Stimulated activated CD8-positive, alpha-beta memory T cell treated with anti-CD3 and anti-CD28 coated beads, Interleukin-7, amount 100 ng/mL, for 4 hours (primary cell): ENCODE data around the gene BCL11B.
"Not testable (repeated sequence)": the region's sequence is repeated elsewhere in the genome, so short reads cannot be mapped to it uniquely, and the experiment has no call there.

Experiments used
- DNase-seq, 2 donors: peaks; one replicate each; pipeline ENCODE4 v3.0.0-alpha.2; 2020; ENCODE audit warnings: low read depth in 2 of 2

BCL11B gene

DNA sequence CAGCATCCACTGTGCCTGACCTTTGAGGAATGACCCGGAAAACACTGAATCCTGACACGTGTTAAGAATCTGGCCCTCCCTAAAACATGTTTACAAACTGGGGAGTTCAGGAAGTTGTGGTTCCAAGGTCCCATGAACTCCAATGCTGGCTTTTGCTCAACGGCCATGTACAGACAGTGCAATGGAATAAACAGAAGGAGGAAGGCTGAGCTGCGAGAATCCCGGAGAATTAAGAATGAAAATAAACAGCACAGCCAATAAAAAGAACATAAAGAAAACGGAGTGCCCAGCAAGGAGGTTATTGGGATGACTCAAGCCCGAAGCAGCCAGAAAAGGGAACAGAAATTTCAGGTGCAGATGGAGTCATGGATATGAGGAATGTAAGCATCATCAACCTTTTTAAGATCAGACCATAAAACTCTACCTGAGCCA lies 32.3 kb downstream of the BCL11B start:
- no peak for DNase-seq

DNA sequence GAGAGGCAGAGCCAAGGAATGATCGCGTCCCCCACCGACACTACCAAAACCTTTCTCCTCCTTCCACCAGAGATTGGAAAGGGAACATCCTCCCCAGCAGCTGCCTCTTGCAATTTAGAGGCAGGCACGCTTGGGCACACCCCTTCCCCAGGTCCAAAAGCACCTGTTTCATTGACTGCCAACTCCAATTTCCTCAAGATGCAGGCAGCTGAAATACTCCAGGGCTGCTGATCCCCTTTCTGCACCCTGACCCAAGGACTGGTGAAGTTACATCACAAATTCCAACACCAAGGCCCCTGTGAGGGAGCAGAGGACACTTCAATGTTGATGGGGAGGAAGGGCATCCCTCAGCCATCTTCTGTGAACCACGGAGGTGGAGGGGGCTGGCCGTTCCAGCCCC lies 33.8 kb downstream of the BCL11B start:
- DNase-seq, result no peak

DNA sequence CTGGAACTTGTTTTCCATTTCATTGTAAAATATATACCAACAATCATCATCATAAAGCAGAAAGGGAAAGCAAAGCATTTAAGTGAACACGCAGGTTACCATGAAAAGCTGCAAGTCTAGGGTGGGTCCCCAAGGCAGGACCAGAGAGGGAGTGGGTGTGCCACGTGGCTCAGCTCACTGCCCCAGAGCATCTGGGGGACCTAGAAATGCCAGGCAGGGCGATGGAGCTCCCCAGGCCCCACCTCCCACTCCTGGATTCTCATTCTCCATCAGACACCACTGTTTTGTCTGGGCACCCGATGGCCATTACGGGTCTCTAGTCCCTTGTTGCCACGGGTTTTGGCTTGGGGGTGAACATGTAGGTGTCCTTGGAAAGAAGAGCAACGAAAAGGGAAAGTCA lies 34.7 kb downstream of the BCL11B start:
- DNase-seq, result no peak

DNA sequence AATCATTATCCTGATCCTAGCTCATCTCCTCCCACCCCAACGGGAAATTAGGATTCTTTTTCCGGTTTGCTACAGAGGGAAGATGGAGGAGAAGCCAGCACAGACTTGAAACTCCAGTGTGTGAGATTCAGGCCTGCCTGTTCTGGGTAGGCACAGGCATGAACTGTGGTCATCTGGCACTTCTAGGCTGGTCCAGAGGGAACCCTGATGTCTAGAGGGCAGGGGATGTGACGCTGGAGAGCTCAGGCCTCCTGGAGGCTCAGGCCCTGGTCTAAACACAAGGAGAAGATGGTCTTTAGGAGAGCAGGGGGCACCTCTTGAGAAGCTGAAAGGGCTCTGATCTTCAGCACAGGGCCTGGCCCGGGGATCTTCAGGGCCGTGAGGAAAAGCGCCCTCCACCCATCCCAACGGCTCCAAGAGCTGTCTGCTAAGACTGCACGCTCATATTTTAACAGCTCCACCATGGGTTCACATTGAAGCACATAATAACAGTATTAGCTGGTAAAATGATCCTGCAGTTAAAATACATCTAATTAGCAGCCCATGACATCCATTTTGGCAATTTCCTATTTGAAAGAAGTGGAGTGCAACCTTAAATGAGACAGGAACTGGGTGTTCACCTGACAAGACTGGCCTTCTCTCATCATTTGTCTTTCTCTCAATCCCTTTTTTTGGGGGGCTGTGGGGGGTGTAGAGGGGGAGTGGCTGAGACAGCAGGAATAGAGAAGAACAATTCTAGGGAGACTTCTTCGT lies 35.4 kb downstream of the BCL11B start:
- no peak for DNase-seq

DNA sequence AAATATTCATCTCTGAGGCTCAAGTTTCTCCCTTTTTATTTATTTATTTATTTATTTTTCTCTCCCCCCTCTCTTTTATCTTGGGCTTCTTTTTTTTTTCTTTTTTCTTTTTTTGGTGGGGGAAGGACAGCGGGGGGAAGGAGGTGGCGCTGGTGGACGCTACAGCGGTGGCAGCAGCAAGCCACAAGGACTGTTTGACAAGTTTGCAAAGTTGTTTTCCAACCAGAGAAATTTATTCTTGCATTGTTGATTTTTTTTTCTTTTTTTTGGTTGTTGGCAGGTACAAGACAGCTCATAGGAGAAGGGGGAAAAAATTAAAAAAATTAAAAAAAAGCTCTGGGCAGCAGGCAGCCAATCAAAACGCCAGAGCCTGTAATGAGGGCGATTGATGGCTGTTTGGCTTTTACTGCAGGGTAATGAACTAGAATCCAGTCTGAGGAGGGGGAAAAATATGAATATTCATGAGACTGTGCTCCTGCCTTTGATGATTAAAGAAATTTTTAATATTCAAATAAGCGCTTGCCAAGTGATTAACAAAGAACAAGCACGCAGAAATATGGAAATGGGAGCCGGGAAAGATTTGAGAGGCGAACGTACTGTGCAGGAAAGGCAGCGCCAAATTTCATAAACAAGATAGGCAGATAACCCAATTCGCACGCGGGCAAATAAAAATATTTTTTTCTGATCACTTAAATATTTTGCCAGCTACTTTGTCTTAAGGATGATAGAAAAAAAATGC lies 36.2 kb downstream of the BCL11B start:
- no peak for DNase-seq

DNA sequence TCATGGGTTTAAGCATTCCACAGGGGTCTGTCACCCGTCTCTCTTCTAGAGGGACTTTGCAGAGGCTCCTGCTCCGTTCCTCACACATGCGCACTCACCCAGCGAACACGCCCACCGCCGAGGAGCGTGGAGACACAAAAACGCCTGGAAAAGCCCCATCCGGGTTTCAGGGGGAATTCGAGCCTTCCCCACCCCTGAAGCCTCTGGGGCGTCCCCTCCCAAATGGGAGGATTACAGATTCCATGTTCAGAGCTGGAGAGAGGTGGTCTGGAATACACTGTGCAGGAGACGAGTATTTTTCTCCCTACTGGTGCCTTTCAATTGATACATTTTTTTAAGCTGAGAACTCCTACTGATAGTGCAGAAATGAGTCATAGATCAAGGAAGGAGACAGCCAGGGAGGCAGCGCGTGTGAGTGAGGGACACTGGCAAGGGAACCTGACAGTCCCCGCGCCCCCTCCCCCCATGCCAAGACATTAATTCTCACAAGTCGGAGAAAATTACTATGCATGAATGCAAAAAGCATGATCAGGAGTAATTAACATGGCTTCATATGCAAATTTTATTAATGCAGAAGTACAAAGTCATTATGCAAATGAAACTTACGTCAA lies 36.9 kb downstream of the BCL11B start:
- DNase-seq, result peak; percentile 69 to 71

DNA sequence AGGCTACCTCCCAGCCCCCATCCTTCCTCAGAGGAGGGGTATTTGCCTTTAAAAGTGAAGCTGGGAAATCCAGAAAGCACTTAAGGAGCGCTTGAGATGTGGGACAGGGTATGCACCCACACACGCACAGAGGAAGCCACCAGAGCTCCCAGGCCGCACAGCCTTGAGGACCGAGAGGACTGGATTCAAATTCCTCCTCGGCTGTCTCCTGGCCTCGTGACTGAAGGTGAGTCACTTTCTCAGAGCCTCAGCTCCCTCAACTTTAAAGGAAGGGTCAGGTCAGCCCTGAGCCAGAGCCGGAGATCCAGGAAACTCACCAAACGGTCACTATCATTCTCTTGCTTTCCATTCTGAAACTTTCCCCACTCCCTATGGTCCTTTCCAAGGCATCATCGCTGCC lies 37.6 kb downstream of the BCL11B start:
- no peak for DNase-seq

DNA sequence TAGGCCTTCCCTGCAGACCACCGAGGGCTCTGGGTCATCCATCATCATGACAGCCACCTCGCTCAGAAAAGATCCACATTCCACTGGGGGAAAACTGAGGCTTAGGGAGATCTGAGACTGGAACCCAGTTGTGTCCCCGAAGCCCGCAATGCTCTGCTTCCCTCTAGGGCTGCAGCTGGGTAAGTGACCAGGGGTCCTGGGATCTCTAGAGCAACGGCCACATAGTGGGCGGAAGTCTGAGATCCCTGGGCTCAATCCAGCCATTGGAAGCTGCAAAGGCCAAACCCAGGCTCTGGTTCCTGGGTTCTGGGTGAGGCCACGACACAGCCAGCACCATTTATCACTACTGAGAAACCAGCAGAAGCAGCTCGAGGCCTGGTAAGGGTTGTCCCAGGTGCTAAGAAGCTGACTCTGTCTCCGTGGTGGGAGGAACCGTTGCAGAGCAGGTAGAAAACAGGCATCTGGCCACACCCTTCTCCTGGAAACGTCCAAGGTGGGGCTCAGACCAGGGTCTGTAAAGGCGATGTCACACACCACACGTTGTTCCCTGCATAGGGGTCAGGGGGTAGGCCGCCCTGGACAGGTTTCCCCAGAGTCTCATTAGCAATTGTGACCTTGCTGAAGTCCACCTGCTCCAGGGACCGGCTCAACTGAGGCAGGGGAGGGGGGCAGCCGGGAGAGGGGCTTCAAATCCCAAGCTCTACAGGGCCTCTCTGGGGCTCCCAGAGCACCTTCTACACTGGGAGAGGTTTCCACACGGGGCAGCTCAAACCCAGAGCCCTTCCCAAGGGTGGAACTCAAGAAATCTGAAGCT lies 38.6 kb downstream of the BCL11B start:
- DNase-seq, result no peak

DNA sequence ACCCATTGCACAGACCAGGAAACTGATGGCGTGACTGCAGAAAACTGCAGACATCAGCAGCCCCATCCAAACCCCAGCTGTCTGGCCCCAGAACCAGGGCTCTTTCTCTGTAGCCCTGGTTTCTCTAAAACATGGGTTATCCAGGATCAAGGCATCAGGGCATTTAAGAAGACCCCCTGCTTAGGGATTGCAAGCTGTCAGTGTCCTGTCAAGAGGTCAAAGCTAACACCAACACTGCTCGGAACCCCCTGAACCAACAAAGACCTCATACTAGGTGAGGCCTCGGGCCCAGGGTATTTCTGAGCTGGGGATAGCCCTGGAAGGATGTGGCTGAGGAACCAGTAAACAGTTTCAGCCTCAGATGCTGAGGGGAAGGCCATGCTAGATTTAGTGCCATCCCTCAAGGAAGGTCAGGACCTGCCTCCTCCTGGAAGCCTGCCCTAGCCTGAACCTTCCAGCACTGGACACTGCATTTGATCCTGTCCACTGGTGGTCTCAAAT lies 39.2 kb downstream of the BCL11B start:
- no peak for DNase-seq

DNA sequence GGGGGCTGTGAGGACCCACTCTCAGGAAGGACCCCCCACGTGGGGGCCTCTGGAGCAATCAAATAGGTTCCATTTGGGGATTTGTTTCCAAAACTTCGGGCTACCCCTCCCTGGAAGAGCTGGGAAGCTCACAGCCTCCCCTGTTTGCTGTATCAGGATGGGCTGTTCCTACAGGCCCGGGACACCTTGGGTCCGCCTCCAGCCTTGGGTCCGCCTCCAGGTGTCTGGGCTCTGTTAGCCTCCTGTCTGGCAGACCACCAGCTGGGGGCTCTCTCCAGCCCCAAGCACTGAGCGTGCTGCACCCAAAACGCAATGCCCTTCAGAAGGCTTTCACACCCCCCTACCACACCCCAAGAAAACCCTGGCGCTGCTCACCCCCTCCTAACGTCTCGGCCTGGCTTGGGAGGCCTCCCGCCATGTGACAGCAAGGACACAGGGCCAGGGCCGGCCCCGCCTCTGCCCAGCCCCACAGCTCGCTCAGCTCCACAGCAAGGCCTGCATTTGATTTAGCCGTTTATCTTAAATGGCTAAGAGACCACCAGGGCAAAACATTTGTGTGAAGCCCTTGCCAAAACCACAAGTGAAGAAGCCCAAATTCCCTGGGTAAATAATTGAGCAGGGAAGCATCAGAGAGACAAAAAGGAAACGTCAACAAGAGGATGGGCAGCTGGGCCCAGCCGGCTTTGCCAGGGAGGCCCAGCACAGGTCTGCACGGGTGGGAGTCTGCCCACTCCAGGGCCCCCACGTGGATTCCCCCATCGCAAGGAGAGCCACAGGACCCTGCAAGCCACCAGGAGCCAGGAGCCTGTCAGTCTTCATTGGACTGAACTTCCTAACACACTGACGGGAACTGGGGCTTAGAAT lies 39.9 kb downstream of the BCL11B start:
- no peak for DNase-seq

DNA sequence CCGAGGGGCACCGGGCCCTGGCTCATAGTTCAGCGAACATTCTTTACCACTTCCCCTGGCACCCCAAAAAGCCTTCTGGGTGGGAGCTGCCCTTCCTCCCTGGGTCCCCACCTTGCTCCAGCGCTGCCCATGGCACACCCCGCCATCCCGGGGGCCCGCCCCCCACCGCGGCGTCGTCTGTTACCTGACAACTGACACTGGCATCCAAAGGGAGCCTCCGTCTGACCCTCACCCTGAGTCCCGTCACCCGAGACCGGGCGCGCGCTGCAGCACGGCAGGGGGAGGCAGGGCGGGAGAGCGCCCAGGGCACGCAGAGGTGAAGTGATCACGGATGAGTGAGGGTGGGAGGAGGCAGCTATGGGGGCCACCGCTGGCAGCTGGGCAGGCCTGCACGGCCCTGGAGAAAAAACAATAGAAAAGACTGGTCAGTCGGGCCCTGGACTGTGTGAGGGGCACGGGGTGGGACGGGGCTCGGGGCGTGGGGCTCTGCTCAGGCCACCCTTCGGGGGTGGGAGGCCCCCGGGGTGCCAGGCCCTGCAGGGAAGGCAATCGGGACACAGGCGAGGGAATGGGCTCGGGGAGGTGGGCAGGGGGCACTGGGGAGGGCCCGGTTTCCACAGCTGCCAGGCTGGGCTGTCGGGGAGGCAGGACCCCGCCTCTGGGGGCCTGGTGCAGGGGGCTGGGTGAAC lies 40.7 kb downstream of the BCL11B start:
- no peak for DNase-seq

DNA sequence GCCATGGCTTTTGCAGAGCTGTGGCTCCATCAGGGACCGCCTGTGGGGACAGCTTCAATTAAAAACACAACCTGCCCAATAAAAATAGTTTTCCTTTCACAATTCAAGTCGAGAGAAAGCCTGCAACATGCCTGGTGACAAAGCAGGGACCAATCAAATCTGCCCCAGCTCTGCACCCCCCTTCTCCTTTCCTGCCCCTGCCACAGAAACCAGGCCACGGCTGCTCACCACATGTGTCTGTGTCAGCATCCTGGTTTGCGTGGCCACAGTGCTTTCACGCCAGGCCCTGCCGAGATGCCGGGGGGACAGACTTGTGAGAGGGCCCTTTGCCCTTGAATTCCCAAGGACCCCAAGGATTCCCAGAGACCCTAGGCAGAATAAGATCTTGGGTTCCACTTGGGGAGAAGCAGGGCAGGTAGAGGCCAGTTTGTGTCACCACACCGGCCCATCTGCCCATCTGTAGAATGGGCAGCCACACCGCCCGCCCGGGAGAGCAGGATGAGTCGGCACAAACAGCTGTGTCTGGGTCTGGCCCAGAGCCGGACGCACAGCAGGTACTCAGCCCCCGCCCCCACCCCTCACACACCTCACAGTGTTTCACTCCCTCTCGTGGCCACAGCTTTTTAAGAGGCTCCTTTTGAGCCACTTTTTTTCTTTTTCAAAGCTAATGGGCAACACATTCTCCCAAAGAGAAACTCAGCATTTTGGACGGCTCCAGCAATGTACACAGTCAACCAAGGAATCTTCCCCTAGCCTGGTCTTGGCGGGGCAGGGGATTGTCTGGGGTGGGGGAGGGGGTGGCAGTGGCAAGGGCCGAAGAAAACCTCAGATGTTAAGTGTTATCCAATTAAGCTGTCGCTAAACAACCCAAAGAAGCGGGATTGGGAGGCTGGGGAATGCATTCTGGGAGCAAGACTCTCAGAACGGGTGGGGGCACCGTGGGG lies 41.5 kb downstream of the BCL11B start:
- peak; percentile 74 to 78 for DNase-seq

DNA sequence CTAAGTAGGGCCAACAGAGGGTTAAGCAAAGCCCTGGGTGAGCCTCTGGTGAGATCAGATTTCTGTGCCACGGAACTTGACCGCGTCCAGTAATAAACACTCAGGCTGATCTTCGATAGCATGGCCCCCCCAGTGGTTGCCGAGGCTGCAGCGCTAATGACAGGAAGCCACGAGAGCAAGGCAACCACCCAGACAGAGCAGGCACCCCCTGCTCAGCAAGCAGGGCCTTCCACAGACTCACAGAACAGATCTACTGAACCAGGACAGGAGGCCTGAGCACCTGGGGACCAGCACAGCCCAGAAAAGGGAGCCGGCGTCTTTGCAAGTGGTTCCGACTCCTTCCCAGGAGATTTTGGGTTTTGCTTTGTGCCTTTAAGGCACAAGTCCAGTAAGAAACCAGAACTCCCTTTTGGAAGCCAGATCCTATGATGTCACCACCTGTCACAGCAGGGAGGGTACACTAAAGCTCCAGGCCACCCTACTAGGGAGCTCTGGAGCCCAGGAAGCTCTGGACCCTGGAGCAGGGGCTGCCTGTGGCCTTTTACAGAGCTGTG lies 42.3 kb downstream of the BCL11B start:
- no peak for DNase-seq

DNA sequence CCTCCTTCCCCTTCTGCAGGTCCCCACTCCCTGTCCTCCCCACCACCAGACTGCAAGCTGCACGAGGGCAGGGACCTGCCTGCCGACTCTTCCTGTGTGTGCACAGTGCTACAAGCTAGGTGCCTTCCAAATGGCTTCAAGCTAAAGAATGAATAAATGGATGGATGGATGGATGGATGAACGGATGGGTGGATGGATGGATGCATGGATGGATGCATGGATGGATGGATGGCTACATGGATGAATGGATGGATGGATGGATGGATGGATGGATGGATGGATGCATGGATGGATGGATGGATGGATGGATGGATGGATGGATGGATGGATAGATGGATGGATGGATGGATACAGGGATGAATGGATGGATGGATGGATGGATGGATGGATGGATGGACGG lies 43.2 kb downstream of the BCL11B start:
- not testable (repeated sequence) for DNase-seq

DNA sequence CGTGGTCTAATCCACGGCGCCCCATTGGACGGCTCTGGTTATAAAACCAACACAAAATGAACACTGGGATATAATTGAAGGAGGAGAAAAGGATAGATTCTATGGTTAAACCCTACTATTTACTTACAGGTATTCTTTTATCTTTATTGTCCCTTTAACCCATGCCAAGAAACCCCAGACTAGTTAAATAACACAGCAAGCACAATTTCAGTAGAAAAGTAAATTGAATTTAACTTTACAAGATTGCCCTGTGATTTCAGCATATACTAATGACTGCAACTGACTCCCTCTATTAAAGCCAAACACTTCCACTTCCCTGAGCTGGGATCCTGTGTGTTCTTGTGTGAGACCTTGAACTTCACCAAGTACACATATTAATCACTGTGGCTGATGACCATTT lies 45.3 kb downstream of the BCL11B start:
- DNase-seq, result no peak

DNA sequence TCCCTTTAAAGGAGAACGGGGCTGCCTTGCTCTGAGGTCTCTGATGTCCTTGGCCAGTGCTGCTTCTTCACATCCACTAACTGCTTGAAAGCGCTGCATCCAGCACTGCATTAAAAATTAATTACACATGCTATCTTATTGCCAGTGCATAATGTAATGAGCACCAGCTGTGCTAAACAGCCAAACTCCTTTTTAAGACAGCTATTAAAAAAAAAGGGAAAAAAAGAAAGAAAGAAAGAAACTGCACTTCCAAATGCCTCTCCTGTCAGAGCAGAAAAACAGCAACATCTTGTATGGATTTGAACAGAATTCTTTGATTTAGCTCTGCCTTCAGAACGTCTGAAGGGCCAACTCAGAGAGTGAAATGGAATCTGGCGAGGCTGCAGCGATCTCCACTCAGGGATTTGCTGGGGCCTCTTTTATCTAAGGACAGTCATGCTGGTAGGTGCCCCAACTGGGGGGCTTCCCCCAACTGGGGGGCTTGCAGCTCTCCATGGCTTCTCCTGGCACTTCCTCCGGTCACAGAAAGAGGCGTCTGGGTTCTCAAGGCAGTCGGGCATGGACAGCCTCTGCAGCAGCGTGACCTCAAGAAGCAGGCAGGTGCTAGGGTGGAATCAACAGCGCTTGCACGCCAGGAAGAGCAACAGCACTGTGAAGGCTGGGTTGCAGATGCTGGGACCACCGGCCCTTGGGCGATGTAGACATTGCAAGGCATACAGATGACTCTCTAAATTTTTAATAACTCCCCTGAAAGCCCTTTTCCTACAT lies 46.4 kb downstream of the BCL11B start:
- DNase-seq, result no peak

DNA sequence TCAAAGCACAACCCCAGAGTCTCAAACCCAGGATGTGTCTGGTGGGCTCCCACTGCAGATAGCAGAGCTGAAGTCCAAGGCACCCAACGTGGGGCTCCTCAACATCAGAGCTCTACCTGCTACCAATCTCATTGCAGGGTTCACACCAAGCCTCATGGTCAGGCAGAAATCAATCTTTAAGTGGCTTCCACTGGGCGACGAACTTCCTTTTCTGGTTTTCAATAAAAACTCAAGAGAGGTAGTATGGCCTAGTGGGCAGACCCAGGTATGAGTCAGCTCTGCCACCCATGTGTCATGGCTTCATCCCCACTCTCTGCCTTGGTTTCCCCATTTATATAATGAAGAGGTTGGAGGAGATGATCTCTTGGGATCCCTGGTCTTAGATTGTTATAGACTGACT lies 47.0 kb downstream of the BCL11B start:
- DNase-seq, result no peak
